H1 (cell line): Measurements from ENCODE around the gene SRRT. TPM values are rescaled to one million over a fixed set of nuclear protein-coding genes. Genes with fewer than 3 reads are reported as not detected.

Experiments
- CTCF ChIA-PET: fragments of 300-600 bp; sonication (Branson Sonifier 250); formaldehyde crosslinking; loops from one replicate; lab custom pipeline; 2021; ENCODE audit not compliant: partially characterized antibody; lab: Charles Lee
- POLR2A ChIA-PET: fragments of 300-600 bp; sonication (Branson Sonifier 250); formaldehyde crosslinking; loops from one replicate; lab custom pipeline; 2021; ENCODE audit warnings: inconsistent platforms; ENCODE audit not compliant: partially characterized antibody; lab: Charles Lee
- DNase-seq, 2 experiments: peaks; one replicate each; pipeline versions ENCODE4 v3.0.0 to v3.0.0-alpha.2; 2010 to 2022; ENCODE audit warnings: low spot score in 2 of 2, low read depth in 1 of 2, mixed read lengths in 1 of 2
- FAIRE-seq: peaks from 2 replicates; lab custom pipeline; 2011; peaks lifted over from hg19 to GRCh38; lab: Jason Lieb, UNC
- H2AFZ ChIP-seq: 2 replicates; pipeline ENCODE4 v1.8.1; 2012; ENCODE audit warnings: low read length, inconsistent platforms
- H2AK5ac ChIP-seq: 2 replicates; pipeline ENCODE4 v1.6.1; 2013; ENCODE audit warnings: low read depth, low read length
- H2BK120ac ChIP-seq: replicated peaks from 2 replicates; pipeline ENCODE3; 2013; ENCODE audit warnings: low read depth, low read length, inconsistent platforms
- H2BK12ac ChIP-seq: 2 replicates; pipeline ENCODE4 v1.6.1; 2013; ENCODE audit warnings: low read depth, low read length
- H2BK15ac ChIP-seq: 2 replicates; pipeline ENCODE4 v1.6.1; 2013; ENCODE audit warnings: low read length
- H2BK20ac ChIP-seq: 2 replicates; pipeline ENCODE4 v1.6.1; 2013; ENCODE audit warnings: low read length
- H2BK5ac ChIP-seq: 2 replicates; pipeline ENCODE4 v1.6.1; 2013; ENCODE audit warnings: low read depth, low read length
- H3K14ac ChIP-seq: 2 replicates; pipeline ENCODE4 v1.6.1; 2013; ENCODE audit warnings: inconsistent platforms; ENCODE audit not compliant: insufficient read length
- H3K18ac ChIP-seq: 2 replicates; pipeline ENCODE4 v1.6.1; 2013; ENCODE audit warnings: low read length; ENCODE audit errors: extremely low read depth
- H3K23ac ChIP-seq: 2 replicates; pipeline ENCODE4 v1.6.1; 2013; ENCODE audit warnings: inconsistent platforms; ENCODE audit not compliant: insufficient read length
- H3K23me2 ChIP-seq: 2 replicates; pipeline ENCODE4 v1.6.1; 2013; ENCODE audit warnings: low read depth, low read length
- H3K27ac ChIP-seq: 2 replicates; pipeline ENCODE4 v1.6.1; 2011; ENCODE audit warnings: low read depth, low read length, inconsistent platforms
- H3K27me3 ChIP-seq, 4 experiments: replicated peaks in 1 of 4; 1 replicate in 1 of 4; 2 replicates in 3 of 4; pipeline versions ENCODE4 v1.6.1 to v1.8.1; 2011 to 2013; ENCODE audit warnings: low read length in 3 of 4, mild to moderate bottlenecking in 3 of 4, inconsistent platforms in 2 of 4, mixed read lengths in 2 of 4, moderate library complexity in 1 of 4; ENCODE audit not compliant: control insufficient read depth in 3 of 4, insufficient read depth in 3 of 4; ENCODE audit errors: extremely low read depth in 1 of 4
- H3K36me3 ChIP-seq, 4 experiments: 2 replicates each; pipeline versions ENCODE4 v1.6.1 to v1.8.1; 2011 to 2013; ENCODE audit warnings: mild to moderate bottlenecking in 4 of 4, low read length in 3 of 4, moderate library complexity in 2 of 4, control low read depth in 1 of 4, inconsistent platforms in 1 of 4; ENCODE audit not compliant: insufficient read depth in 4 of 4, control insufficient read depth in 2 of 4
- H3K4ac ChIP-seq: replicated peaks from 2 replicates; pipeline ENCODE3; 2013; ENCODE audit warnings: low read length, low read depth, mixed read lengths, inconsistent platforms; ENCODE audit not compliant: insufficient read length
- H3K4me1 ChIP-seq, 4 experiments: replicated peaks in 1 of 4; 1 replicate in 1 of 4; 2 replicates in 3 of 4; pipeline versions ENCODE4 v1.6.1 to v1.8.1; 2011 to 2013; ENCODE audit warnings: low read length in 3 of 4, inconsistent platforms in 2 of 4, mixed read lengths in 1 of 4; ENCODE audit not compliant: insufficient read depth in 4 of 4, control insufficient read depth in 3 of 4
- H3K4me2 ChIP-seq, 2 experiments: 2 replicates each; pipeline versions ENCODE4 v1.6.1 to v1.8.1; 2011 to 2013; ENCODE audit warnings: low read depth in 2 of 2, low read length in 2 of 2, control low read depth in 1 of 2, inconsistent platforms in 1 of 2, mild to moderate bottlenecking in 1 of 2; ENCODE audit not compliant: insufficient read depth in 1 of 2
- H3K4me3 ChIP-seq, 4 experiments: fragments of 200-600, 300-600 bp in 1 of 4; sonication (generic), shearing (Covaris generic), sonication (Bioruptor Twin) in 1 of 4; 2 replicates each; pipeline versions ENCODE4 v1.5.1 to v1.8.1; 2011 to 2016; ENCODE audit warnings: low read length in 4 of 4, low read depth in 3 of 4, control low read depth in 2 of 4, inconsistent platforms in 2 of 4, mild to moderate bottlenecking in 2 of 4, mixed read lengths in 1 of 4, moderate library complexity in 1 of 4; ENCODE audit not compliant: insufficient read depth in 2 of 4; ENCODE audit errors: extremely low read depth in 1 of 4
- H3K56ac ChIP-seq: replicated peaks from 2 replicates; pipeline ENCODE3; 2013; ENCODE audit warnings: low read depth, mild to moderate bottlenecking, mixed read lengths, low read length, inconsistent platforms; ENCODE audit not compliant: insufficient read length
- H3K79me1 ChIP-seq: 2 replicates; pipeline ENCODE4 v1.6.1; 2013; ENCODE audit warnings: low read depth, low read length, control low read depth
- H3K79me2 ChIP-seq, 2 experiments: 2 replicates each; pipeline versions ENCODE4 v1.6.1 to v1.8.1; 2012 to 2013; ENCODE audit warnings: low read length in 2 of 2, mild to moderate bottlenecking in 2 of 2, inconsistent platforms in 1 of 2; ENCODE audit not compliant: insufficient read depth in 2 of 2, control insufficient read depth in 1 of 2
- H3K9ac ChIP-seq, 4 experiments: replicated peaks in 1 of 4; 1 replicate in 1 of 4; 2 replicates in 3 of 4; pipeline versions ENCODE4 v1.6.1 to v1.8.1; 2011 to 2013; ENCODE audit warnings: low read depth in 3 of 4, low read length in 3 of 4, control low read depth in 2 of 4, mild to moderate bottlenecking in 2 of 4, moderate library complexity in 2 of 4, inconsistent platforms in 1 of 4; ENCODE audit errors: extremely low read depth in 1 of 4
- H3K9me3 ChIP-seq, 2 experiments: 2 replicates each; pipeline versions ENCODE4 v1.6.1 to v1.8.1; 2012 to 2013; ENCODE audit warnings: mild to moderate bottlenecking in 2 of 2, moderate library complexity in 2 of 2, control low read depth in 1 of 2, inconsistent platforms in 1 of 2, low read depth in 1 of 2, low read length in 1 of 2, mixed read lengths in 1 of 2; ENCODE audit not compliant: insufficient read depth in 2 of 2
- H4K20me1 ChIP-seq, 2 experiments: replicated peaks in 1 of 2; 2 replicates each; pipeline versions ENCODE3 to v1.8.1; 2011 to 2013; ENCODE audit warnings: inconsistent platforms in 2 of 2, low read length in 2 of 2, mild to moderate bottlenecking in 1 of 2; ENCODE audit not compliant: insufficient read depth in 2 of 2, control insufficient read depth in 1 of 2
- H4K5ac ChIP-seq: 2 replicates; pipeline ENCODE4 v1.6.1; 2013; ENCODE audit warnings: low read length, low read depth, mixed read lengths, inconsistent platforms; ENCODE audit not compliant: insufficient read length
- H4K8ac ChIP-seq: 2 replicates; pipeline ENCODE4 v1.8.0; 2013; ENCODE audit warnings: mild to moderate bottlenecking, moderate library complexity, low read length, inconsistent platforms; ENCODE audit not compliant: insufficient read depth; ENCODE audit errors: extremely low read depth
- H4K91ac ChIP-seq: replicated peaks from 2 replicates; pipeline ENCODE3; 2013; ENCODE audit warnings: low read length, mixed read lengths, inconsistent platforms; ENCODE audit not compliant: insufficient read length
- ASH2L ChIP-seq: fragments of 200-600, 300-600 bp; sonication (generic); IDR thresholded peaks from one replicate; pipeline ENCODE4 v1.7.1; 2017; ENCODE audit warnings: low read length
- CBX8 ChIP-seq: fragments of 300-800, 300-1000 bp; sonication (generic); IDR thresholded peaks from 2 replicates; pipeline ENCODE4 v1.7.1; 2016; ENCODE audit warnings: low read depth, low read length, borderline replicate concordance
- KDM4A ChIP-seq: IDR thresholded peaks from one replicate; pipeline ENCODE4 v1.7.1; 2012; ENCODE audit warnings: low read depth, mild to moderate bottlenecking, moderate library complexity, low read length, inconsistent platforms; ENCODE audit not compliant: severe bottlenecking
- KDM5A ChIP-seq: fragments of 200-600 bp; IDR thresholded peaks from 2 replicates; pipeline ENCODE4 v1.7.1; 2012; ENCODE audit warnings: mild to moderate bottlenecking, low read length, inconsistent platforms, mixed read lengths
- NANOG ChIP-seq: IDR thresholded peaks from 2 replicates; pipeline ENCODE4 v1.6.1; 2011; ENCODE audit warnings: low read length, low read depth, mild to moderate bottlenecking, inconsistent platforms; ENCODE audit not compliant: insufficient read depth, poor library complexity, severe bottlenecking
- POLR2AphosphoS5 ChIP-seq: IDR thresholded peaks from 2 replicates; pipeline ENCODE4 v1.6.1; 2011; ENCODE audit warnings: low read depth, low read length
- POU5F1 ChIP-seq: IDR thresholded peaks from 2 replicates; pipeline ENCODE4 v1.6.1; 2011; ENCODE audit warnings: low read depth, mild to moderate bottlenecking, low read length, moderate library complexity
- RBBP5 ChIP-seq: IDR thresholded peaks from 2 replicates; pipeline ENCODE4 v1.7.1; 2012; ENCODE audit warnings: low read depth, mild to moderate bottlenecking, inconsistent platforms, low read length, moderate library complexity, borderline replicate concordance
- SIRT6 ChIP-seq: IDR thresholded peaks from one replicate; pipeline ENCODE4 v1.7.1; 2012; ENCODE audit warnings: low read length, inconsistent platforms
- SP1 ChIP-seq: IDR thresholded peaks from 2 replicates; pipeline ENCODE4 v1.6.1; 2011; ENCODE audit warnings: low read depth, low read length
- TAF7 ChIP-seq: optimal IDR thresholded peaks from 2 replicates; pipeline ENCODE3; 2011; ENCODE audit warnings: low read depth, mild to moderate bottlenecking, inconsistent platforms, low read length, moderate library complexity, borderline replicate concordance
- TEAD4 ChIP-seq: IDR thresholded peaks from 2 replicates; pipeline ENCODE4 v1.6.1; 2012; ENCODE audit warnings: low read depth, low read length, inconsistent platforms, mixed read lengths
- ZNF274 ChIP-seq: IDR thresholded peaks from 2 replicates; pipeline ENCODE4 v1.7.0; 2012; ENCODE audit warnings: low read length, borderline replicate concordance; ENCODE audit errors: extremely low read depth
- WGBS, 2 experiments: shearing (Covaris generic) in 1 of 2; methylation state at CpG; one replicate each; pipeline versions ENCODE4 v1.1.6 to v1.1.7; 2013 to 2015; ENCODE audit warnings: low lambda C conversion rate in 2 of 2, mixed read lengths in 2 of 2, inconsistent platforms in 1 of 2, low coverage in 1 of 2, missing lambda C conversion rate in 1 of 2; ENCODE audit not compliant: insufficient replicate concordance in 2 of 2, insufficient coverage in 1 of 2, insufficient read length in 1 of 2; ENCODE audit errors: extremely low coverage in 1 of 2, missing lambda C conversion rate in 1 of 2; 5-methylcytosine and 5-hydroxymethylcytosine counted together
- polyA plus RNA-seq, 7 experiments: library from polyadenylated mRNA; depleted of rRNA in 3 of 7; stranded (reverse) in 5 of 7; unstranded in 2 of 7; fragments of >200 nt in 5 of 7; fragments of 200-250 nt in 2 of 7; gene quantifications; 1 replicate in 5 of 7; 2 replicates in 1 of 7; 4 replicates in 1 of 7; pipeline versions ENCODE4 v1.2.1 to v1.2.3, GENCODE V29; 2011 to 2013; ENCODE audit warnings: missing spikeins in 2 of 7, mixed read lengths in 2 of 7
- total RNA-seq: library from RNA; stranded (reverse); fragmentation: NEBNext Ultra II Directional; extraction: Animal tissue kit (Norgen Biotek cat#: 25700); gene quantifications from 2 replicates; pipeline ENCODE4 v1.2.1, GENCODE V29; 2021

SRRT gene
- total and polyA plus RNA-seq, 2 of the 8 experiments (the other 6 are each of a cell fraction or from before 2014, with no cell fraction given): 66.7 to 237 TPM

DNA sequence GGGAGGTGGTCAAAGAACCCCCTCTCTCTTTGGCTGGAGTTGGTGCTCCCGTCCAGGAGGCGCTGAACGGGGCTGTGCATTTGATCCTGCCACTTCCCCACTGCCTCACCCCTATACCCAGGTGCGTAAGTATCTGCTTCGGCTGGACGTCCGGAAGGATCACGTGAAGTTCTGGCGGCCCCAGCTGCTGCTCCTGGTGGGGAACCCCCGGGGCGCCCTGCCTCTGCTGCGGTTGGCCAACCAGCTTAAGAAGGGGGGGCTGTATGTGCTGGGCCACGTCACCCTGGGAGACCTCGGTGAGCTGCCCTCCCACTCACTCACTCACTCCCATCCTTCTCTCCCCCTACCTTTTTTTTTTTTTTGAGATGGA, 13.3 kb upstream of the SRRT start:
- no peak overlapping the region for H2BK15ac ChIP-seq
- TF ChIP-seq POU5F1 (no peak), ZNF274 (no peak), KDM4A (no peak), NANOG (no peak), TEAD4 (no peak), ASH2L (no peak), TAF7 (no peak), SIRT6 (no peak), CBX8 (no peak), POLR2AphosphoS5 (no peak), SP1 (no peak), KDM5A (no peak), RBBP5 (no peak)
- TF ChIP-seq, all 59 proteins: peak for 0
- CTCF ChIA-PET: interaction anchor here (0.5 to 4.5 kb wide), 4 partner anchors 9 to 918 kb away, joined by 3 to 25 read pairs (median 4); partner anchors contain the start of gene SLC12A9

More for the DNA sequence above, 13.3 kb upstream of the SRRT start:
- Histone ChIP-seq H3K56ac (no peak overlapping the region), H3K4me1 (peaks cover 0 to 3% (median 2%) of the 10 kb centered on the region in 4 experiments; a peak in 6 of 7 replicates), H3K36me3 (peaks cover 6 to 22% (median 11%) of the 10 kb centered on the region in 4 experiments; a peak in 7 of 8 replicates), H3K79me2 (no peaks in the 10 kb centered on the region), H2AK5ac (no peak overlapping the region), H3K9me3 (no peaks in the 10 kb centered on the region), H3K4ac (no peak overlapping the region), H2BK20ac (no peak overlapping the region), H4K20me1 (peaks cover 0 to 6% of the 10 kb centered on the region in 2 experiments), H3K23ac (no peak overlapping the region), H3K79me1 (peaks cover 4% of the 10 kb centered on the region), H3K23me2 (no peaks in the 10 kb centered on the region), H2BK5ac (no peak overlapping the region), H3K4me3 (no peak overlapping the region), H3K18ac (no peak overlapping the region), H4K8ac (no peak overlapping the region), H4K5ac (no peak overlapping the region), H2BK120ac (no peak overlapping the region), H3K9ac (no peak overlapping the region), H2AFZ (no peak overlapping the region), H4K91ac (no peak overlapping the region), H3K27ac (no peak overlapping the region), H3K27me3 (no peaks in the 10 kb centered on the region), H2BK12ac (no peak overlapping the region), H3K4me2 (no peak overlapping the region), H3K14ac (no peak overlapping the region)
- 97% methylated on average over 11 of the region's 14 CpGs; no CpG with 5 or more reads in 1 of the 2 experiments for WGBS, 2 experiments
- no peak for FAIRE-seq
- DNase-seq: no peak
- POLR2A ChIA-PET: interaction anchor here (0.9 to 1.2 kb wide), 2 partner anchors 26 to 28 kb away, joined by 4 read pairs; partner anchors contain the start of gene UFSP1
